ENCODE measurements around the gene KANK4. TPM values are rescaled to one million over a fixed set of nuclear protein-coding genes. Genes with fewer than 3 reads are reported as not detected.
A peak's percentile ranks its signal among the peaks of the same experiment; 100 is the strongest.

KANK4 gene
- total RNA-seq, 2 experiments from 2014 or later: not detected

DNA sequence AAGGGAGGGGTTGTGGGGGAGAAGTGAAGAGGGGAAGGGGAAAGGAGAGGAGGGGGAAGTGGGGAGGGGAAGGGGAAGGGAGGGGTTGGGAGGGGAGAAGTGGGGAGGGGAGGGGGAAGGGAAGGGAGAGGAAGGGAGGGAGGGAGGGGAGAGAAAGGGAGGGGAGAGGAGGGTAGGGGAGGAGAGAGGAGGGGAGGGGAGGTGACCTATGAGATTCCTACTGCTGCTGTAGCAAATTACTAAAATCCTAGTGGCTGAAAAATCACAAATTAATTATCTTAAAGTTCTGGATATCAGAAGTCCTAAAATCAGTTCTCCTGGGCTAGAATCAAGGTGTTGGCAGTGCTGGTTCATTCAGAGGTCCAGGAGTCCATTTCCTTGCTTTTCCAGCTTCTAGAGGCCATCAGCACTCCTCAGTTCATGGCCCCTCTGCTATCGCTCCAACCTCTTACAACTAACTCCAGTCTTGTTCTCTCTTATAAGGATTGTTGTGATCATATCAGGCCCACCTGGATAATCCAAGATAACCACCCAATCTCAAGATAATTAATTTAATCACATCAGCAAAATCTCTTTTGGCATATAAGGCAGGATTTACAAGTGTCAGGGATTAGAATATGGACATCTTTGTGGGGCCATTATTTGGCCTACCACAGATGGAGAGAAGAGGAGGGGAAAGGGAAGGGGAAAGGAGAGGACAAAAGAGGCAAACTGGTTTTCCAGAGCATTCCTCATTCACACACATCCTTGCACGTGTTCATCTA is 30.4 kb upstream of the KANK4 start:
- POLR2A ChIA-PET: no interaction called here
- no peak overlapping the region for H3K4me3 Mint-ChIP-seq
- DNase-seq (no peak), ATAC-seq (ENCODE audit: low read depth) (no peak)
- H3K36me3 Mint-ChIP-seq: no peaks in the 10 kb centered on the region
- peaks cover 6% of the 10 kb centered on the region for H3K27me3 Mint-ChIP-seq
- H3K4me1 Mint-ChIP-seq: no peaks in the 10 kb centered on the region
- H3K27ac Mint-ChIP-seq: no peak overlapping the region
- no peaks in the 10 kb centered on the region for H3K9me3 Mint-ChIP-seq

- no peak for DNase-seq
- POLR2A ChIA-PET: no interaction called here
- no peaks in the 10 kb centered on the region for H3K9me3 Mint-ChIP-seq
- H3K4me3 Mint-ChIP-seq: no peak overlapping the region
- H3K27me3 Mint-ChIP-seq: peaks cover 5% of the 10 kb centered on the region
- no peak for ATAC-seq (ENCODE audit: low read depth)
- H3K36me3 Mint-ChIP-seq: no peaks in the 10 kb centered on the region
- H3K4me1 Mint-ChIP-seq: no peaks in the 10 kb centered on the region
- H3K27ac Mint-ChIP-seq: no peak overlapping the region
Measured at GRCh38 chr1:62346886-62347285, 27.7 kb upstream of the KANK4 start.

- no peak overlapping the region for H3K4me3 Mint-ChIP-seq
- H3K27ac Mint-ChIP-seq: no peak overlapping the region
- DNase-seq (no peak), ATAC-seq (ENCODE audit: low read depth) (no peak)
- H3K9me3 Mint-ChIP-seq: no peaks in the 10 kb centered on the region
- no peaks in the 10 kb centered on the region for H3K4me1 Mint-ChIP-seq
- H3K27me3 Mint-ChIP-seq: peaks cover 3% of the 10 kb centered on the region
- no peaks in the 10 kb centered on the region for H3K36me3 Mint-ChIP-seq
- POLR2A ChIA-PET: no interaction called here
Measured at GRCh38 chr1:62343911-62344310, 24.7 kb upstream of the KANK4 start.

- H3K9me3 Mint-ChIP-seq: no peaks in the 10 kb centered on the region
- no peak overlapping the region for H3K27ac Mint-ChIP-seq
- no peaks in the 10 kb centered on the region for H3K4me1 Mint-ChIP-seq
- H3K4me3 Mint-ChIP-seq: no peak overlapping the region
- POLR2A ChIA-PET: no interaction called here
- H3K27me3 Mint-ChIP-seq: peaks cover 3% of the 10 kb centered on the region
- no peaks in the 10 kb centered on the region for H3K36me3 Mint-ChIP-seq
- DNase-seq (no peak), ATAC-seq (ENCODE audit: low read depth) (no peak)
Measured at GRCh38 chr1:62342270-62342669, 23.0 kb upstream of the KANK4 start.

DNA sequence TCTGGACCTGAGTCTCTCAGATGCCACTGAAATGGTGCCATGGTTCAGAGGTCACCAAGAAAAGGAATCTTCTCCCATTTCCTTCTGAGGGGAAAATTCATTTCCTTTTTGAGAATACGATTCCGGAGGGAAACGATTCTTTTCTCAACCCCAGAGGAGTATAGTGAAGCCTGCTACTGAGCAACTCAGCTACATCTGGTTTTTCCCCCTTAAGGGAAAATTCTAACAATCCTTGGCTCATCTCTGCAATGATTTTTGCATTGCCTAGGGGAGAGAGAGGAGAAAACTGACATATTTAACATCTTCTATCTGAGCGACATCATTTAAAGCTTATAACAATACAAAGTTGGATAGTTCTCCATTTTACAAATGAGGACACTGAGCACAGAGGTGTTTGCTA is 22.4 kb upstream of the KANK4 start:
- Mint-ChIP-seq H3K4me3 (no peak overlapping the region), H3K4me1 (no peaks in the 10 kb centered on the region), H3K9me3 (no peaks in the 10 kb centered on the region), H3K36me3 (no peaks in the 10 kb centered on the region), H3K27me3 (peaks cover 3% of the 10 kb centered on the region), H3K27ac (no peak overlapping the region)
- no peak for DNase-seq
- no peak for ATAC-seq (ENCODE audit: low read depth)
- POLR2A ChIA-PET: no interaction called here

DNA sequence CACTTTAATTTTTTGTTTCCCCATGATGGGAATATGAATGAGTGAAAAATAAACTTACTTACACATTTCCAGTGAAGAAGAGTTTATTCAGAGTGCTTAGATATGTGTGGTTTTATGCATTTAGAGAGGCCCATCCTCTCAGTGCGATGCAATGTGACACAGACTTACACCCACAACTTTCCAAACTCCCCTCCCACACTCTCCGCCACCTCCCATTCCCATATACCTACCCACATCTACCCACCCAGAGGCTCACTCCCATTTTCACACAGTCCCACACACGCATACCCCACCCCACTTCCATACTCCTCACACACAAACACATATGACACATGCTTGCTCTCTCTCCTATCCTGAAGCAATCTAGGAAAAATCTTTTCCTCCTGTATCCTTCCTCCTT is 21.9 kb upstream of the KANK4 start:
- ATAC-seq (ENCODE audit: low read depth) (no peak), DNase-seq (no peak)
- Mint-ChIP-seq H3K4me1 (no peaks in the 10 kb centered on the region), H3K27ac (no peak overlapping the region), H3K27me3 (peaks cover 3% of the 10 kb centered on the region), H3K4me3 (no peak overlapping the region), H3K9me3 (no peaks in the 10 kb centered on the region), H3K36me3 (no peaks in the 10 kb centered on the region)
- POLR2A ChIA-PET: no interaction called here

GRCh38 chr1:62337706-62338631 is 18.7 kb upstream of the KANK4 start:
- no peaks in the 10 kb centered on the region for H3K27me3 Mint-ChIP-seq
- H3K4me3 Mint-ChIP-seq: no peak overlapping the region
- DNase-seq (no peak), ATAC-seq (ENCODE audit: low read depth) (no peak)
- POLR2A ChIA-PET: no interaction called here
- no peak overlapping the region for H3K27ac Mint-ChIP-seq
- peaks cover 6% of the 10 kb centered on the region for H3K9me3 Mint-ChIP-seq
- H3K4me1 Mint-ChIP-seq: peaks cover 9% of the 10 kb centered on the region
- peaks cover 2% of the 10 kb centered on the region for H3K36me3 Mint-ChIP-seq

DNA sequence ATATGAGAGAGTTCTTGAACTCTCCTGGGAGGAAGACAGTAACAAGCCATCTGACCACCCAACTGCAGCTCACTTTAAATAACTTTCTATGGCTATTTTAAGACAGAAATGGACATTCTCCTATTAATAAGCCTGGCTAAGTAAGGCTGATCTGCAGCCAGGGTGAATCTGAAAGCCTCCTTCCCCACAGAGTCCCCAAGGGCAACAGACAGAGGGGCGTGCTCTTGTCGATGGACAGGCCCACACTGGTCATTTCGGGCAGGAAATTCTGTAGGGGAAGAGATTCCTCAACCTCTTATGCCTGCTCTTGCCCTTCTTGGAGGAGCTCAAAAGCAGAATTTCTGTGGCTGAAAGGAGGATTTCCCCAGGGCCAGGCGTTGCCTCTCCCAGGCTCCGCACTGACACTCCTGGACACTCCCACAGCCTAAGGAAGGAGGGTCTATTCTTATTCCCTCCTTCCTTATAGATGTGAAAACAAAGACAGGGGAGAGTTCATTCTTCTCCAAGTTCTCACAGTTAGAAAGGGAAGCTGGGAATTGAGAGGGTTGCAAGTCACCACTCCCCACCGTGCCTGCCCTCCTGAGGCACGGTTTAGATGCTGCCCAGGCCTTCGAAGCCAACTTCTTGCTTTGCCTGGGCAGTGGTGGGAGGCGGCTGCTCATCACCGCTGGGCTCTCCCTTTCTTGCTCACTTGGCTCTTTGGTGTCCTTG is 17.9 kb upstream of the KANK4 start:
- Mint-ChIP-seq H3K4me1 (peaks cover 11% of the 10 kb centered on the region), H3K9me3 (peaks cover 6% of the 10 kb centered on the region), H3K4me3 (no peak overlapping the region), H3K27ac (no peak overlapping the region), H3K27me3 (no peaks in the 10 kb centered on the region), H3K36me3 (peaks cover 2% of the 10 kb centered on the region)
- POLR2A ChIA-PET: no interaction called here
- ATAC-seq (ENCODE audit: low read depth) (no peak), DNase-seq (no peak)

DNA sequence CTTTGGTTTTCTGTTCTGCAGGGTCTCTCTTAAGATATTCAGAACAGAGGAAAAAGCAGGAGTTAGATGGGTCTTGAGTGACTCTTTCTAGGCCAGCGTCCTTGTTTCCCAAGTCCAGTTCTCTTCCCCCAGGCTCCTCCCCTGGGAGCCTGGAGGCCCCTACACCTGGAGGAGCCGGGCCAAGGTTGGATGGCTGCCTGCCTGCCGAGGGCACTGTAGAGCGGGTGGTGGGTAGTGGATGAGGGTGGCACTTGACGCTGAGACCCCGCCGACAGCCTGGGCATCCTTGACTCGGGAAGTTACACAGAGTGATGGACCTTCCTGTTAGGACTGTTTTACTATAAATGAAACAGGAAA is 17.4 kb upstream of the KANK4 start:
- POLR2A ChIA-PET: no interaction called here
- Mint-ChIP-seq H3K9me3 (peaks cover 6% of the 10 kb centered on the region), H3K27me3 (no peaks in the 10 kb centered on the region), H3K4me3 (no peak overlapping the region), H3K4me1 (peaks cover 11% of the 10 kb centered on the region), H3K27ac (no peak overlapping the region), H3K36me3 (peaks cover 2% of the 10 kb centered on the region)
- ATAC-seq (ENCODE audit: low read depth) (no peak), DNase-seq (no peak)

GRCh38 chr1:62335656-62336055 is 16.4 kb upstream of the KANK4 start:
- Mint-ChIP-seq H3K9me3 (peaks cover 6% of the 10 kb centered on the region), H3K27ac (no peak overlapping the region), H3K4me3 (no peak overlapping the region), H3K27me3 (no peaks in the 10 kb centered on the region), H3K4me1 (peaks cover 11% of the 10 kb centered on the region), H3K36me3 (peaks cover 2% of the 10 kb centered on the region)
- POLR2A ChIA-PET: no interaction called here
- DNase-seq: no peak
- ATAC-seq (ENCODE audit: low read depth): no peak

DNA sequence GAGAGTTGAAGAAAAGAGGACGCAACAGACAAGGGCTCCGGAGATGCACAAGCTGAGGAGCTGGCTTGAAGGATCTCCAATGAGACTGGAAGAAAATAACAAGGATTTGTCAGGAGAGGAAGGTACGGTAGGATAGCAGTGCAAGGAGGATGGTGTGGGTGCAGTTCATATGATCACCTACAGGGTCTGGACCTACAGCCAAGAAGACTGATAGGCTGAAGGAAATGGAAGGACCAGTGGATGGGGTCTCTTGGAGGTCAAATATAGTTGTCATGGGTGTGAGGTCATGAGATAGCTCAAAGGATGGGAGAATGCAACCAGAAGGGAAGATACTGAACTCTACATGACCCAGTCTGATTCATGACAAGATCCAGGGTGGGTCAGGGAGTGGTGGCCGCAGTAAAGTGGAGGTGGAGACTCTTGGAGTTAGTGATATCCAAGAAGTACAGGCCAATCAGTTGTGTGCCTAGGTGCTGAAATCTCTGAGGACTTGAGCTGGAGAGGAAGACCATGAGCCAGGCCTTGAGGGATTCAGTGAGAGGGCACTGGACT is 15.3 kb upstream of the KANK4 start:
- H3K4me3 Mint-ChIP-seq: no peak overlapping the region
- DNase-seq (no peak), ATAC-seq (ENCODE audit: low read depth) (no peak)
- peaks cover 6% of the 10 kb centered on the region for H3K9me3 Mint-ChIP-seq
- H3K27ac Mint-ChIP-seq: peak overlapping the region; percentile 43
- peaks cover 11% of the 10 kb centered on the region for H3K4me1 Mint-ChIP-seq
- peaks cover 2% of the 10 kb centered on the region for H3K36me3 Mint-ChIP-seq
- POLR2A ChIA-PET: no interaction called here
- no peaks in the 10 kb centered on the region for H3K27me3 Mint-ChIP-seq

- peaks cover 6% of the 10 kb centered on the region for H3K9me3 Mint-ChIP-seq
- H3K27ac Mint-ChIP-seq: peak overlapping the region; percentile 42
- peak overlapping the region; percentile 14 for H3K4me3 Mint-ChIP-seq
- POLR2A ChIA-PET: no interaction called here
- H3K27me3 Mint-ChIP-seq: no peaks in the 10 kb centered on the region
- peaks cover 11% of the 10 kb centered on the region for H3K4me1 Mint-ChIP-seq
- peaks cover 2% of the 10 kb centered on the region for H3K36me3 Mint-ChIP-seq
- ATAC-seq (ENCODE audit: low read depth) (peak; percentile 92), DNase-seq (peak; percentile 35)
Measured at GRCh38 chr1:62333441-62333840, 14.2 kb upstream of the KANK4 start.

- POLR2A ChIA-PET: no interaction called here
Measured at GRCh38 chr1:62327360-62328055, 8.3 kb upstream of the KANK4 start.

More at GRCh38 chr1:62327360-62328055, 8.3 kb upstream of the KANK4 start:
- Mint-ChIP-seq H3K27me3 (no peaks in the 10 kb centered on the region), H3K4me3 (no peak overlapping the region), H3K4me1 (no peaks in the 10 kb centered on the region), H3K36me3 (no peaks in the 10 kb centered on the region), H3K27ac (no peak overlapping the region), H3K9me3 (no peaks in the 10 kb centered on the region)
- DNase-seq: no peak
- ATAC-seq (ENCODE audit: low read depth): no peak
